DMS79 treated with DMSO at 0.1 percent for 48 hours (cell line): ENCODE results near the gene RSPH10B2.
"Not testable (repeated sequence)": the region's sequence is repeated elsewhere in the genome, so short reads cannot be mapped to it uniquely, and the experiment has no call there.

Experiments
- DNase-seq: peaks from one replicate; lab custom pipeline; 2025; lab: John Stamatoyannopoulos, UW

The RSPH10B2 gene

DNA sequence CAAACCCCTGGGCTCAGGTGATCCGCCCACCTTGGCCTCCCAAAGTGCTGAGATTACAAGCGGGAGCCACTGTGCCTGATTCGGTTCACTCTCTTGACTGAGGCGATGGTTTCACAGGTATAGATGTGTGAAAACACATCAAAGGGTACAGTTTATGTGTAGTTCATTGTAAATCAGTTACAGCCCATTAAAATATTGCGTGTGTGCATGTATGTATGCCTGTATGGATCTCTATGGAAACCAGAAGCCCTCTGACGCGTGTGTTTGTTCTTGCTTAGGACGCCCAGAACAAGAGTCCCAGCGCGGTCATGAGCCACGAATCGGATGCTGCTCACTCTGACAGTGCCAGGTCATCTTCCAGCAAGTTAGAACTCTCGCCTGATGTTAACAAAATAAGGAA lies 35.5 kb downstream of the RSPH10B2 start:
- not testable (repeated sequence) for DNase-seq

- not testable (repeated sequence) for DNase-seq
These were observed 38.4 kb downstream of the RSPH10B2 start for GRCh38 chr7:6792113-6792872.

DNA sequence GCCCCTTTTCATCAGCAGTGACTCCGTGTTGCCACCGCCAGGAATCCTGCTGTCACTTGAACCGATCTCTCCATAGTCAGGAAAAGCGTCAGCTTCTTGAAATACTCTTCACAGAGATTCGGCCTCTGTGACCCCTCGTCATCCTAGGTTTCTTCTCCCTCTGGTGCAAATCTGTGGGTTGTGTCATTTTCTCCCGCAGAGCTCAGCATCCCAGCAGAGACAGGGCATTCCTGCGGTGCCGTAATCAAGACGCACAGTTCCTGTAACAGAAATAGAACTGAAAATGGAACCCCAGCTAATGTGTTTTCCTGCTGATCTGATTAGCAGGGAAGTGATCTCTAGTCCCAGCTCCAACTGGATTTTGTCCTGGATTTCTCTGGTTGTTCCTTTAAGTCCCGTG lies 40.4 kb downstream of the RSPH10B2 start:
- DNase-seq, result not testable (repeated sequence)

GRCh38 chr7:6797218-6797617 lies 43.3 kb downstream of the RSPH10B2 start:
- not testable (repeated sequence) for DNase-seq

GRCh38 chr7:6798047-6798446 lies 44.1 kb downstream of the RSPH10B2 start:
- DNase-seq, result not testable (repeated sequence)

GRCh38 chr7:6799887-6800286 lies 46.0 kb downstream of the RSPH10B2 start:
- DNase-seq, result not testable (repeated sequence)

DNA sequence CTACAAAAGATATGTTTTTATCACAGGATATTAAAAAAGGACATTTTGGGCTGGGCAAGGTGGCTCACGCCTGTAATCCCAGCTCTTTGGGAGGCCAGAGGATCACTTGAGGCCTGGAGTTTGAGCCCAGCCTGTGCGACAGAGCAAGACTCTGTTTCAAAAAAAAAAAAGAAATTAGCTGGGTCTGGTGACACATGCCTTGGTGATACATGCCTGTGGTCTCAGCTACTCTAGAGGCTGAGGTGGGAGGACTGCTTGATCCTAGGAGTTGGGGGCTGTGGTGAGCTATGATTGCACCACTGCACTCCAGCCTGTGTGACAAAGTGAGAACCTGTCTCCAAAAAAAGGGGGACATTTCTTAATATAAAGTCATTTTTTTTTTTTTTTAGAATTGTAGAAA lies 46.4 kb downstream of the RSPH10B2 start:
- not testable (repeated sequence) for DNase-seq

DNA sequence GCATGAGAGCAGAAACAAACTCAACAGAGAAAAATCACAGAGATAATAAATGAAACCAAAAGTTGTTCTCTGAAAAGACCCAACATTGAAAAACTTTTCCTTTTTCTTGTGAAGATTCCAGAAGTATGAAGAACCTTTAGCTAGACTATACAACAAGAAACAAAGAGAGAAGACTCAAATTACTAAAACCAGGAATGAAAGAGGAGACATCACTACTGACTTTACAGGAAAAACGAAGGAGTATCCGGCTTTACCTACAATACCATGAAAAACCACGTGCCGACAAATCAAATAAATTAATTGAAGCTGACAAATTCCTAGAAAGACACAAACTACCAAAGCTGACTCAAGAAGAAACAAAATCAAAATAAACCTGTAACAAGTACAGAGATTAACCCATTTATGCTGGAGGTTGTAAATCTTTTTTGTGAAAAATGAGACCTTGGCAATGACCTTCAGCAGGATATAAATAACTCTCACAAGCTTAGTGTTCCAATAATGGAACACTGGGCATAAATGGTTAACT lies 53.6 kb downstream of the RSPH10B2 start:
- DNase-seq, result not testable (repeated sequence)

DNA sequence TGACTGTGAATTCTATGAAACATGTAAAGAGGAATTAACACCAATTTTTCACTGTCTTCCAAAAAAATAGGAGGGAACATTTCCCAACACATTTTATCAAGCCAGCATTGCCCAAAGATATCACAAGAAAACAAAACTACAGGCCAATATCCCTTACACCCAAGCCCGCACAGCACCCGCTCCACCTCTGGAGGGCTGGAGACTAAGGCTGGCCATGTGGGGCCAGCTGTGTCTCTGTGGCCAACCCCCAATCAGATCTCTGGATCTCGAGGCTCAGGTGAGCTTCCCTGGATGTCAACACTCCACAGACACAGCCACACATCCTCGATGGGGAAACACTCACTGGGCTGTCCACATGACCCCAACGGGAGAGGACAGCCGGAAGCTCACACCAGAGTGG lies 54.1 kb downstream of the RSPH10B2 start:
- DNase-seq, result not testable (repeated sequence)

DNA sequence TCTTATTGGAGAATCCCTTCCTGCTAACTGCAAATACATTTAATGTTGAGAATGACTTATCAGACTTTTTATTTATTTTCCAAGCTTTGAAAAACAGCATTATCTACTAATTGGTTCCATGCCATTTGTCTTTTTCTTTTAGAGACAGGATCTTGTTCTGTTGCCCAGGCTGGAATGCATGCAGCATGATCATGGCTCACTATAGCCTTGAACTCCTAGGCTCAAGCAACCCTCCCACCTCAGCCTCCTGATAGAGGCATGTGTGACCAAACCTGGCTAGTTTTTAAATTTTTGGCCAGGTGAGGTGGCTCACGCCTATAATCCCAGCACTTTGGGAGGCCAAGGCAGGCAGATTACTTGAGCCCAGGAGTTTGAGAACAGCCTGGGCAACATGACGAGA lies 59.1 kb downstream of the RSPH10B2 start:
- not testable (repeated sequence) for DNase-seq

DNA sequence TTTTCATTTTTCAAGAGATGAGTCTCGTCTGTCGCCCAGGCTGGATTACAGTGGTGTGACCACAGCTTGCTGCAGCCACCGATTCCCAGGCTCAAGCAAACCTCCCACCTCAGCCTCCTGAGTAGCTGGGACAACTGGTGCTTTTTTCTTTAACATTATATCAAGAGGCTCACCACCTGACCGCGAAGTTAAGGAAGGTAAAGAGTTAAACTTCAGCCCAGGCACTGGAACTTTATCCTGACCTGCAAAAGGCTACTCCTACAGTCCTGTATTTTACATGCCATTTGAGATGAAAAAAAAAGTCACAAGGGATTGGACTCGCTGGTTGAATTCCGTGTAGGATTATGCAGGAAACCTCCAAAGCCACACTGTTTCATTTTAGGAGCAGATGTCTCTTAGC lies 61.6 kb downstream of the RSPH10B2 start:
- DNase-seq, result not testable (repeated sequence)

DNA sequence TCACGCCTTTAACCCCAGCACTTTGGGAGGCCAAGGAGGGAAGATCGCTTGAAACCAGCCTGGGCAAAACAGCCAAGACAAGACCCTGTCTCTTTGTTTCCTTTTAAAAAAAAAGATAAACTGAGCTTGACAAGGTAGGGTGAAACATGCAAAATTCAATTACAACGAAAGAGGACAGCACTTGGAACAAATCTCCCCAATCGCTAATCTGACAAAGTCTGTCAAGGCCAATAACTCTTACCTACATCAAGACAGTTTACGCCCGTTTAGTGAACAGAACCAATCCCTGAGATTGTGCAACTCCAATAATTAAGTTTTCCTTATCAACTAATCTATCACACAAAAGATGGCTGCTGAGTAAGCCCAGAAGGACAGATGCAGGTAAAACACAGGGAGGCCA lies 67.7 kb downstream of the RSPH10B2 start:
- not testable (repeated sequence) for DNase-seq

DNA sequence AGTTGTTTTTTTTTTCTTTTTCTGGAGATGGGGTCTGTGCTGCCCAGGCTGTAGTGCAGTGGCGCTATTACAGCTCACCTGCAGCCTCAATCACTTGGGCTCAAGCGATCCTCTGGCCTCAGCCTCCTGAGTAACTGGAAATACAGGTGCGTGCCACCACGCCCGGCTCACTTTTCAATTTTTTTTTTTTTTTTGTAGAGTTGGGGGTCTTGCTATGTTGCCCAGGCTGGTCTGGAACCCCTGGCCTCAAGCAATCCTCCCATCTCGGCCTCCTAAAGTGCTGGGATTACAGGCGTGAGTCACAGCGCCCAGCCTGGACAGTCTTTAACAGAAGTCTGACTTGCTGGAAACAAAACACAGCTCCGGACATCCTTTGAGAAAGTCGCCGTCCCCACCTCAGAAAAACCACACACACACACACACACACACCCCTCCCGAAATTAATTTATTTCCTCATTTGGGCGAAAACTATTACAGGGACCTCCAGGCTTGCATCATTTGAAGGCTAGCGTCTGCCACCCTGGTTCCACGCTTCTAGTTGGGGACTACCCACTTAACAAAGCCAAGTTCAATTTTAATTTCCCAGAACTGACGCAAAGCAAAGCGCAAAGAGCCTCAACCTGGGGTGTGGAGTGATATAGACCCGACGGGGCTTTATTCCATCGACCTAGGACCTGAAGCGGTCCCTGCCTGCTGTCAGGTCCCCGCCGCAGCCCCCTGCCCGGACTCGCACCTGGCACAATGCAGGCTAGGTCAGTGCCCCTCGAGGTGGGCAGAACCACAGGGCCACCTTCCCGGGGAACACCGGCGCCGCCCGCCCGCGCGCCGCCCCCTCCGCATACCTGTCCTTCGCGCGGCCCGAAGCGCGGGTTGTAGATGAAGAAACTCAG lies 71.6 kb downstream of the RSPH10B2 start:
- DNase-seq, result not testable (repeated sequence)

DNA sequence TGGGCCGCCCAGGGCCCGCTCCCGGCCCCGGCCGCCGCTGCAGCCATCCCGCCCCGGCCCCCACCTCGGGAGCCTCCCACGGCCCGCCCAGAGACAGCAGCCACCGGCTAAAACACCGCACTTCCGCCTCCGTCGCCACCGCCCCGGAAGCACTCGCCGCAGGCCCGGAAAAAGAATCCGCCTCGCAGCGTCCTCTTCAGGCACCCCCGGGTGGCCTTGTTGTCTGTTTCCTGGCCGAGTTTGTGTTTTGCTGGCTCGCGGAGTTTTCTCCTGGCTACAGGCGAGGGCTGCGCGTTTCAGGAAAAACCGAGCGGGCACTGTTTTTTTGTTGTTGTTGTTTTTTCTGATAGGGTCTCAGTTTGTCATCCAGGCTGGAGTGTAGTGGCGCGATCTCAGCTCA lies 72.2 kb downstream of the RSPH10B2 start, which contains the start of gene CCZ1B:
Gene CCZ1B (minus strand): TSS at position 125 of the 400 bp plus-strand sequence. CDS start 78 bp downstream, at position 47.
- DNase-seq, result peak; percentile 65

- DNase-seq, result not testable (repeated sequence)
These were observed 73.3 kb downstream of the RSPH10B2 start for GRCh38 chr7:6827180-6827579.

- DNase-seq, result not testable (repeated sequence)
These were observed 75.7 kb downstream of the RSPH10B2 start for GRCh38 chr7:6829616-6830015.

GRCh38 chr7:6830026-6830425 lies 76.1 kb downstream of the RSPH10B2 start:
- not testable (repeated sequence) for DNase-seq

DNA sequence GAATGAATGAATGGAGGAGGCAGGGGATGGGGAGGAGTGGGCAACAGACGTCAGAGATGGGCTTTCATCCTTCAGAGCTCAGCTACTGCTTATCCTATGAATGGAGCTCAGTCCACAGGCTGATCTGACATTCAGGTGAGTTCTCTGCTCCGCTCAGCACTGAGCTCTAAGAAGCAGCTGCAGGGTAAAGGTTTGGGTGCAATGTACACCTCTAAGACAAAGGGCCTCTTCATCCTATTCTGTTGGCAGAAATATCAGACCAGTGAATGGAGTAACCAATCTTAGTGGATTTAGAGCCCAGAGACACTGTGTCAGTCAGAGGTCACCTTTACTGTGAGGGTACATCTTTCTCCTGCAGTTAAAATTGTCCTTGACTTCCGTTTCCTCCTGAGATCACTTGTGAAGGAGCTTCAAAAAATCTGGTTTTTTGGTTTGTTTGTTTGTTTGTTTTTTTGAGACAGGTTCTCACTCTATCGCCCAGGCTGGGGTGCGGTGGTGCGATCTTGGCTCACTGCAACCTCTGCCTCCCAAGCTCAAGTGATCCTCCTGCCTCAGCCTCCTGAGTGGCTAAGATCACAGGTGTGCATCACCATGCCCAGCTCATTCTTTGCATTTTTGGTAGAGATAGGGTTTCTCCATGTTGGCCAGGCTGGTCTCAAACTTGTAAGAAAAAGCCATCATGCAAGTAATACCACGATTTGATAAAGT lies 77.3 kb downstream of the RSPH10B2 start:
- DNase-seq, result no peak

GRCh38 chr7:6833636-6834035 lies 79.7 kb downstream of the RSPH10B2 start:
- DNase-seq, result no peak

DNA sequence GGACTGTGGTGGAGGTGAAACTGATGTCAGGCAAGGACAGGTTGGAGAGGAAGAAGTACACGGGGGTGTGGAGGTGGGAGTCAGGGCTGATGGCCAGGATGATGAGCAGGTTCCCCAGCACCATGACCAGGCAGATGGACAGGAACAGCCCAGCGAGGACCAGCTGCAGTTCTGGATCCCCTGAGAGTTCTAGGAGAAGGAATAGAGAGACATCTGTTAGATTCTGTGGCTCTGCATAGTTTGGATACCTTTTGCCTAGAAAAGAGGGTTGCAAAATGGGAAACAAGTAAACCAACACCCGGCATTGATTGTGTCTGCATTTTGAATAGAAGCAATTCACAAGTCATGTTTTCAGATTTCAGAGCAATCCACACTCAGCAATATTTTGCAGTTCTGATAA lies 81.6 kb downstream of the RSPH10B2 start:
- not testable (repeated sequence) for DNase-seq

- DNase-seq, result not testable (repeated sequence)
These were observed 83.2 kb downstream of the RSPH10B2 start for GRCh38 chr7:6837081-6837480.
